GM12878 (cell line): ENCODE results near the gene TRPM3.

Source experiments
- BHLHE40 ChIP-seq, 2 experiments: fragments of 450-650 bp in 1 of 2; IDR thresholded peaks; 2 replicates each; pipeline ENCODE4 v1.6.1; 2011 to 2017; ENCODE audit warnings: low read depth in 2 of 2, borderline replicate concordance in 1 of 2, improper control_type of control experiment in 1 of 2, low read length in 1 of 2, mild to moderate bottlenecking in 1 of 2
- BRCA1 ChIP-seq: IDR thresholded peaks from 2 replicates; pipeline ENCODE4 v1.6.1; 2011; ENCODE audit warnings: low read depth, low read length, improper control_type of control experiment
- CTCF ChIP-seq, 3 experiments: IDR thresholded peaks in 2 of 3; conservative IDR thresholded peaks in 1 of 3; 2 replicates each; pipeline ENCODE4 v1.5.1; 2011; ENCODE audit warnings: low read depth in 3 of 3, low read length in 3 of 3, mild to moderate bottlenecking in 3 of 3, control low read depth in 2 of 3, moderate library complexity in 2 of 3, inconsistent platforms in 1 of 3, mixed read lengths in 1 of 3; ENCODE audit not compliant: control insufficient read depth in 2 of 3, insufficient read depth in 1 of 3; ENCODE audit errors: extremely low read depth in 1 of 3
- EGR1 ChIP-seq, 2 experiments: IDR thresholded peaks; 1 replicate in 1 of 2; 2 replicates in 1 of 2; pipeline ENCODE4 v1.6.1; 2011 to 2012; ENCODE audit warnings: low read depth in 2 of 2, low read length in 2 of 2, borderline replicate concordance in 1 of 2, mild to moderate bottlenecking in 1 of 2, moderate library complexity in 1 of 2
- EP300 ChIP-seq, 2 experiments: fragments of 150-350 bp in 1 of 2; IDR thresholded peaks; 2 replicates each; pipeline ENCODE4 v1.6.1; 2011 to 2012; ENCODE audit warnings: low read depth in 2 of 2, low read length in 2 of 2, borderline replicate concordance in 1 of 2, improper control_type of control experiment in 1 of 2, inconsistent platforms in 1 of 2; ENCODE audit not compliant: control insufficient read depth in 1 of 2
- FOXK2 ChIP-seq: fragments of 450-650 bp; IDR thresholded peaks from 2 replicates; pipeline ENCODE4 v1.6.1; 2017; ENCODE audit warnings: mild to moderate bottlenecking, moderate library complexity
- GATAD2B ChIP-seq: fragments of 450-650 bp; conservative IDR thresholded peaks from 2 replicates; pipeline ENCODE4 v1.6.1; 2017; ENCODE audit warnings: low read depth, mild to moderate bottlenecking, moderate library complexity
- HDGF ChIP-seq: fragments of 450-650 bp; IDR thresholded peaks from 2 replicates; pipeline ENCODE4 v1.6.1; 2016; ENCODE audit warnings: antibody characterized with exemption
- RELA ChIP-seq: fragments of 450-650 bp; IDR thresholded peaks from 2 replicates; pipeline ENCODE4 v1.8.0; 2014; ENCODE audit warnings: borderline replicate concordance; ENCODE audit not compliant: partially characterized antibody

GRCh38 chr9:70902692-70903131, 218.7 kb downstream of the TRPM3 start:
- no peak for TF ChIP-seq RELA
- no peak for TF ChIP-seq BHLHE40 (IDR thresholded peaks at IDR 0.05; ENCODE audit: borderline replicate concordance in 1 of 2, low read depth in 2 of 2, low read length in 1 of 2)
- no peak for TF ChIP-seq BRCA1
- TF ChIP-seq FOXK2, result no peak
- no peak for TF ChIP-seq CTCF (IDR thresholded peaks at IDR 0.05 in 2 of 3, conservative IDR thresholded peaks at IDR 0.05 in 1 of 3; ENCODE audit: control insufficient read depth in 2 of 3, extremely low read depth in 1 of 3, insufficient read depth in 1 of 3, low read depth in 3 of 3, low read length in 3 of 3)
- no peak for TF ChIP-seq GATAD2B
- TF ChIP-seq EGR1 (IDR thresholded peaks at IDR 0.05; ENCODE audit: borderline replicate concordance in 1 of 2, low read depth in 2 of 2, low read length in 2 of 2), result no peak
- no peak for TF ChIP-seq EP300 (IDR thresholded peaks at IDR 0.05; ENCODE audit: borderline replicate concordance in 1 of 2, control insufficient read depth in 1 of 2, low read depth in 2 of 2, low read length in 2 of 2)
- no peak for TF ChIP-seq HDGF
